Dedifferentiated amniotic fluid mesenchymal stem cell (primary cell): ENCODE measurements around the gene OBSCN.

Experiments used
- DNase-seq: peaks from one replicate; pipeline ENCODE4 v3.0.0-alpha.2; 2016; ENCODE audit errors: extremely low spot score

OBSCN gene

GRCh38 chr1:228321435-228321834 is 113.6 kb downstream of the OBSCN start:
- DNase-seq = no peak

- DNase-seq = no peak
Observed at GRCh38 chr1:228321895-228322294, 114.1 kb downstream of the OBSCN start.

GRCh38 chr1:228323401-228323800 is 115.6 kb downstream of the OBSCN start:
- DNase-seq = no peak

- DNase-seq = no peak
Observed at GRCh38 chr1:228325267-228325666, 117.4 kb downstream of the OBSCN start.

- DNase-seq = no peak
Observed at GRCh38 chr1:228329887-228330286, 122.0 kb downstream of the OBSCN start.

GRCh38 chr1:228332797-228333738 is 125.2 kb downstream of the OBSCN start:
- no peak for DNase-seq

GRCh38 chr1:228333739-228334115 is 125.9 kb downstream of the OBSCN start:
- no peak for DNase-seq

GRCh38 chr1:228334226-228334935 is 126.5 kb downstream of the OBSCN start:
- no peak for DNase-seq

GRCh38 chr1:228334954-228335353 is 127.1 kb downstream of the OBSCN start:
- DNase-seq = no peak

- DNase-seq = no peak
Observed at GRCh38 chr1:228335406-228336307, 127.8 kb downstream of the OBSCN start.

GRCh38 chr1:228336308-228337030 is 128.6 kb downstream of the OBSCN start:
- no peak for DNase-seq

- DNase-seq = no peak
Observed at GRCh38 chr1:228337031-228337564, 129.3 kb downstream of the OBSCN start.

- no peak for DNase-seq
Observed at GRCh38 chr1:228337711-228338520, 130.1 kb downstream of the OBSCN start.

- DNase-seq = no peak
Observed at GRCh38 chr1:228338521-228339051, 130.7 kb downstream of the OBSCN start.

GRCh38 chr1:228339059-228339704 is 131.3 kb downstream of the OBSCN start:
- no peak for DNase-seq

GRCh38 chr1:228339766-228340685 is 132.2 kb downstream of the OBSCN start:
- DNase-seq = no peak

- no peak for DNase-seq
Observed at GRCh38 chr1:228340686-228341449, 133.0 kb downstream of the OBSCN start.

- DNase-seq = no peak
Observed at GRCh38 chr1:228341450-228341813, 133.6 kb downstream of the OBSCN start.
